Tibial artery (tissue), 4 donors: Measurements from ENCODE around the gene SPPL2C.

ENCODE experiments used
- DNase-seq, 2 donors: peaks; one replicate each; pipeline ENCODE4 v3.0.0-alpha.2; 2019
- H3K27ac ChIP-seq, 2 donors: fragments of 200-600 bp; sonication (generic) in 1 of 2; 1 replicate in 1 of 2; 2 replicates in 1 of 2; pipeline ENCODE4 v1.5.1; 2018 to 2019; ENCODE audit warnings: mild to moderate bottlenecking in 1 of 2
- H3K27me3 ChIP-seq, 2 donors: fragments of 200-600 bp; sonication (generic) in 1 of 2; one replicate each; pipeline versions ENCODE4 v1.5.1 to v1.6.0; 2016 to 2019
- H3K36me3 ChIP-seq, 3 donors: fragments of 200-600 bp; sonication (generic) in 2 of 3; one replicate each; pipeline ENCODE4 v1.5.1; 2016 to 2019; ENCODE audit warnings: mild to moderate bottlenecking in 2 of 3
- H3K4me1 ChIP-seq, 4 donors: fragments of 200-600 bp; sonication (generic) in 2 of 4; 1 replicate in 3 of 4; 2 replicates in 1 of 4; pipeline ENCODE4 v1.5.1; 2016 to 2019
- H3K4me3 ChIP-seq, 2 donors: fragments of 200-600 bp; sonication (generic) in 1 of 2; 1 replicate in 1 of 2; 2 replicates in 1 of 2; pipeline ENCODE4 v1.5.1; 2018 to 2019; ENCODE audit warnings: mild to moderate bottlenecking in 2 of 2
- H3K9me3 ChIP-seq, 3 donors: fragments of 200-600 bp; sonication (generic) in 1 of 3; one replicate each; pipeline ENCODE4 v1.5.1; 2016 to 2019
- CTCF ChIP-seq, 2 experiments: fragments of 200-600 bp in 1 of 2; fragments of 450-650 bp in 1 of 2; IDR thresholded peaks; one replicate each; pipeline ENCODE4 v1.5.1; 2017 to 2019; ENCODE audit warnings: antibody characterized with exemption in 2 of 2, mild to moderate bottlenecking in 1 of 2, moderate library complexity in 1 of 2
- intact Hi-C: fragments of 100-400 bp; cut with DNase I; formaldehyde crosslinking; loops from one replicate; pipeline ENCODE4 v1.15.0; 2023; ENCODE audit warnings: low total_unique reads

SPPL2C gene

GRCh38 chr17:45863857-45864654 is 19.4 kb downstream of the SPPL2C start:
- H3K4me3 ChIP-seq = no peak overlapping the region
- H3K27ac ChIP-seq = no peak overlapping the region
- peaks cover 0 to 57% of the 10 kb centered on the region in 2 donors for H3K27me3 ChIP-seq
- H3K36me3 ChIP-seq = no peaks in the 10 kb centered on the region
- no peak for DNase-seq
- H3K4me1 ChIP-seq = no peaks in the 10 kb centered on the region
- intact Hi-C loops = no loop called here
- H3K9me3 ChIP-seq = no peaks in the 10 kb centered on the region
- TF ChIP-seq CTCF (IDR thresholded peaks at IDR 0.05) = no peak

GRCh38 chr17:45867171-45867570 is 22.5 kb downstream of the SPPL2C start:
- Histone ChIP-seq H3K9me3 (no peaks in the 10 kb centered on the region), H3K27me3 (peaks cover 0 to 48% of the 10 kb centered on the region in 2 donors), H3K4me1 (no peaks in the 10 kb centered on the region), H3K4me3 (no peak overlapping the region), H3K27ac (no peak overlapping the region), H3K36me3 (no peaks in the 10 kb centered on the region)
- no peak for TF ChIP-seq CTCF (IDR thresholded peaks at IDR 0.05)
- DNase-seq = no peak
- intact Hi-C loops = no loop called here

- Histone ChIP-seq H3K9me3 (no peaks in the 10 kb centered on the region), H3K36me3 (no peaks in the 10 kb centered on the region), H3K27me3 (peaks cover 0 to 50% of the 10 kb centered on the region in 2 donors), H3K27ac (no peak overlapping the region), H3K4me1 (no peaks in the 10 kb centered on the region), H3K4me3 (no peak overlapping the region)
- no peak for DNase-seq
- intact Hi-C loops = no loop called here
- no peak for TF ChIP-seq CTCF (IDR thresholded peaks at IDR 0.05)
Observed at GRCh38 chr17:45867702-45868101, 23.0 kb downstream of the SPPL2C start.

GRCh38 chr17:45868276-45868675 is 23.6 kb downstream of the SPPL2C start:
- H3K9me3 ChIP-seq = no peaks in the 10 kb centered on the region
- DNase-seq = no peak
- no peaks in the 10 kb centered on the region for H3K4me1 ChIP-seq
- intact Hi-C loops = no loop called here
- no peak for TF ChIP-seq CTCF (IDR thresholded peaks at IDR 0.05)
- no peak overlapping the region for H3K27ac ChIP-seq
- no peak overlapping the region for H3K4me3 ChIP-seq
- no peaks in the 10 kb centered on the region for H3K36me3 ChIP-seq
- H3K27me3 ChIP-seq = peaks cover 0 to 51% of the 10 kb centered on the region in 2 donors

- Histone ChIP-seq H3K27me3 (peaks cover 0 to 47% of the 10 kb centered on the region in 2 donors), H3K36me3 (no peaks in the 10 kb centered on the region), H3K4me3 (no peak overlapping the region), H3K27ac (no peak overlapping the region), H3K9me3 (no peaks in the 10 kb centered on the region), H3K4me1 (no peaks in the 10 kb centered on the region)
- no peak for DNase-seq
- intact Hi-C loops = no loop called here
- TF ChIP-seq CTCF (IDR thresholded peaks at IDR 0.05) = no peak
Observed at GRCh38 chr17:45869676-45870341, 25.1 kb downstream of the SPPL2C start.
